Activated B cell treated with CpG ODN at 0.5 μM for 24 hours (primary cell): ENCODE data around the gene CLEC9A. TPM values are rescaled to one million over a fixed set of nuclear protein-coding genes. Genes with fewer than 3 reads are reported as not detected.

Source experiments
- ATAC-seq: fragments of 200-7000 bp; cut with Tn5 transposase; one replicate; pipeline ENCODE4 v1.10.0; 2021; ENCODE audit warnings: low read depth, mild to moderate bottlenecking, moderate library complexity
- CTCF ChIA-PET: fragments of 350-600 bp; sonication (Branson Sonifier 250); formaldehyde crosslinking; loops from one replicate; lab custom pipeline; 2021; ENCODE audit warnings: antibody characterized with exemption; lab: Charles Lee
- POLR2A ChIA-PET: fragments of 350-600 bp; sonication (Branson Sonifier 250); formaldehyde crosslinking; loops from one replicate; lab custom pipeline; 2021; ENCODE audit warnings: antibody characterized with exemption; lab: Charles Lee
- DNase-seq: peaks from one replicate; pipeline ENCODE4 v3.0.0; 2022
- H3K27ac Mint-ChIP-seq: one replicate; pipeline ENCODE4 v1.8.0; 2020; ENCODE audit warnings: mixed read lengths
- H3K27me3 Mint-ChIP-seq: one replicate; pipeline ENCODE4 v1.8.0; 2021; ENCODE audit warnings: mixed read lengths
- H3K36me3 Mint-ChIP-seq: one replicate; pipeline ENCODE4 v1.8.0; 2021; ENCODE audit warnings: low read depth, mixed read lengths
- H3K4me1 Mint-ChIP-seq: one replicate; pipeline ENCODE4 v1.8.0; 2021; ENCODE audit warnings: mixed read lengths
- H3K4me3 Mint-ChIP-seq: one replicate; pipeline ENCODE4 v1.8.0; 2020; ENCODE audit warnings: mild to moderate bottlenecking, mixed read lengths
- H3K9me3 Mint-ChIP-seq: one replicate; pipeline ENCODE4 v1.8.0; 2020; ENCODE audit warnings: mixed read lengths
- CTCF ChIP-seq: fragments of 200-600 bp; IDR thresholded peaks from one replicate; pipeline ENCODE4 v1.8.0; 2022; ENCODE audit warnings: antibody characterized with exemption, mild to moderate bottlenecking
- intact Hi-C: fragments of 100-400 bp; cut with micrococcal nuclease; formaldehyde crosslinking; loops from one replicate; pipeline ENCODE4 v1.15.1; 2024
- total RNA-seq: library from RNA; stranded (reverse); gene quantifications from 2 replicates; pipeline ENCODE4 v1.2.3, GENCODE V29; 2022

CLEC9A gene
- total RNA-seq, 1 donor from 2014 or later = not detected

GRCh38 chr12:10101648-10102220, 71.3 kb downstream of the CLEC9A start:
- ATAC-seq = no peak
- CTCF ChIA-PET = no interaction called here

GRCh38 chr12:10102322-10102721, 71.8 kb downstream of the CLEC9A start:
- Mint-ChIP-seq H3K36me3 (no peaks in the 10 kb centered on the region), H3K4me3 (no peak overlapping the region), H3K27me3 (peaks cover 41% of the 10 kb centered on the region), H3K4me1 (no peaks in the 10 kb centered on the region), H3K9me3 (peaks cover 8% of the 10 kb centered on the region), H3K27ac (no peak overlapping the region)
- ChIA-PET CTCF (no interaction called here), POLR2A (no interaction called here)
- intact Hi-C loops = no loop called here
- no peak for TF ChIP-seq CTCF
- DNase-seq (no peak), ATAC-seq (no peak)

More at GRCh38 chr12:10101648-10102220, 71.3 kb downstream of the CLEC9A start:
- Mint-ChIP-seq H3K4me3 (no peak overlapping the region), H3K27me3 (peaks cover 39% of the 10 kb centered on the region), H3K9me3 (peaks cover 6% of the 10 kb centered on the region), H3K4me1 (no peaks in the 10 kb centered on the region), H3K36me3 (no peaks in the 10 kb centered on the region), H3K27ac (no peak overlapping the region)
- intact Hi-C loops = no loop called here
- POLR2A ChIA-PET = no interaction called here
- no peak for DNase-seq
- no peak for TF ChIP-seq CTCF

GRCh38 chr12:10110256-10110844, 79.9 kb downstream of the CLEC9A start:
- no peak overlapping the region for H3K4me3 Mint-ChIP-seq
- TF ChIP-seq CTCF = no peak
- DNase-seq (no peak), ATAC-seq (no peak)
- H3K4me1 Mint-ChIP-seq = no peaks in the 10 kb centered on the region
- H3K27me3 Mint-ChIP-seq = peaks cover 27% of the 10 kb centered on the region
- H3K36me3 Mint-ChIP-seq = no peaks in the 10 kb centered on the region
- intact Hi-C loops = no loop called here
- ChIA-PET CTCF (no interaction called here), POLR2A (no interaction called here)
- H3K27ac Mint-ChIP-seq = no peak overlapping the region
- H3K9me3 Mint-ChIP-seq = peaks cover 2% of the 10 kb centered on the region

GRCh38 chr12:10111451-10111850, 81.0 kb downstream of the CLEC9A start:
- ATAC-seq (no peak), DNase-seq (no peak)
- peaks cover 2% of the 10 kb centered on the region for H3K9me3 Mint-ChIP-seq
- no peak for TF ChIP-seq CTCF
- intact Hi-C loops = no loop called here
- no peak overlapping the region for H3K4me3 Mint-ChIP-seq
- ChIA-PET POLR2A (no interaction called here), CTCF (no interaction called here)
- H3K36me3 Mint-ChIP-seq = no peaks in the 10 kb centered on the region
- no peaks in the 10 kb centered on the region for H3K4me1 Mint-ChIP-seq
- H3K27me3 Mint-ChIP-seq = peaks cover 21% of the 10 kb centered on the region
- H3K27ac Mint-ChIP-seq = no peak overlapping the region

- Mint-ChIP-seq H3K27ac (no peak overlapping the region), H3K4me3 (no peak overlapping the region), H3K36me3 (no peaks in the 10 kb centered on the region), H3K9me3 (no peaks in the 10 kb centered on the region), H3K27me3 (peaks cover 12% of the 10 kb centered on the region), H3K4me1 (no peaks in the 10 kb centered on the region)
- intact Hi-C loops = no loop called here
- DNase-seq (no peak), ATAC-seq (no peak)
- POLR2A ChIA-PET = no interaction called here
- no peak for TF ChIP-seq CTCF
- CTCF ChIA-PET = no interaction called here
Measured at GRCh38 chr12:10113075-10113474, 82.6 kb downstream of the CLEC9A start.
